GM12878 (cell line): ENCODE data around the gene EIF5. TPM values are rescaled to one million over a fixed set of nuclear protein-coding genes. Genes with fewer than 3 reads are reported as not detected.
A peak's percentile ranks its signal among the peaks of the same experiment; 100 is the strongest.

Experiments
- ATAC-seq: fragments of 200-7000 bp; cut with Tn5 transposase; 3 replicates; pipeline ENCODE4 v1.9.1; 2020; ENCODE audit warnings: mild to moderate bottlenecking, moderate library complexity
- Bru-seq: library from RNA; stranded (reverse); fragments of 400-500 nt; gene quantifications from one replicate; lab custom pipeline; 2021; lab: Mats Ljungman, UMichigan
- BruChase-seq, 2 experiments: library from RNA; stranded (reverse); fragments of 400-500 nt; gene quantifications; one replicate each; lab custom pipeline; 2021; lab: Mats Ljungman, UMichigan
- BruUV-seq: library from RNA; stranded (reverse); fragments of 400-500 nt; replicated peaks from 2 replicates; lab custom pipeline; 2021; lab: Mats Ljungman, UMichigan
- CTCF ChIA-PET: fragments of 300-600 bp; sonication (Branson Sonifier 250); formaldehyde crosslinking; extraction: SDS; loops from one replicate; lab custom pipeline; 2021; ENCODE audit warnings: inconsistent platforms; lab: Yijun Ruan, JAX
- POLR2A ChIA-PET: fragments of 350-600 bp; formaldehyde crosslinking; extraction: SDS; loops from one replicate; lab custom pipeline; 2021; ENCODE audit warnings: inconsistent platforms; lab: Charles Lee
- RAD21 ChIA-PET: fragments of 300-600 bp; sonication (Branson Sonifier 250); formaldehyde crosslinking; loops from one replicate; lab custom pipeline; 2023; ENCODE audit warnings: antibody characterized with exemption; ENCODE audit not compliant: unreplicated experiment; lab: Charles Lee
- SMC1A ChIA-PET: fragments of 300-600 bp; sonication (Branson Sonifier 250); formaldehyde crosslinking; loops from one replicate; lab custom pipeline; 2023; ENCODE audit not compliant: unreplicated experiment, uncharacterized antibody; lab: Charles Lee
- DNase-seq: peaks from one replicate; pipeline ENCODE4 v3.0.0-alpha.2; 2011; ENCODE audit warnings: low read depth, low spot score
- FAIRE-seq: peaks from 3 replicates; lab custom pipeline; 2011; peaks lifted over from hg19 to GRCh38; lab: Jason Lieb, UNC
- H2AFZ ChIP-seq: 2 replicates; pipeline ENCODE4 v1.6.0; 2011; ENCODE audit warnings: low read depth, low read length, control low read depth; ENCODE audit not compliant: control insufficient read depth
- H3K27ac ChIP-seq: 2 replicates; pipeline ENCODE4 v1.5.1; 2011; ENCODE audit warnings: control low read depth; ENCODE audit not compliant: control insufficient read depth, insufficient read depth
- H3K27me3 ChIP-seq, 2 experiments: replicated peaks in 1 of 2; 2 replicates each; pipeline versions ENCODE4 v1.6.0 to v1.6.1; 2011; ENCODE audit warnings: low read length in 1 of 2; ENCODE audit not compliant: control insufficient read depth in 2 of 2, insufficient read depth in 2 of 2
- H3K36me3 ChIP-seq, 2 experiments: 2 replicates each; pipeline ENCODE4 v1.5.1; 2011; ENCODE audit warnings: low read length in 1 of 2; ENCODE audit not compliant: control insufficient read depth in 2 of 2, insufficient read depth in 2 of 2
- H3K4me1 ChIP-seq: 2 replicates; pipeline ENCODE4 v1.6.1; 2011; ENCODE audit warnings: mild to moderate bottlenecking, low read length, moderate library complexity, mixed read lengths; ENCODE audit not compliant: control insufficient read depth, insufficient read depth
- H3K4me2 ChIP-seq: 2 replicates; pipeline ENCODE4 v1.6.0; 2011; ENCODE audit warnings: control low read depth; ENCODE audit not compliant: control insufficient read depth, insufficient read depth
- H3K4me3 ChIP-seq: fragments of 200-600 bp; sonication (generic); 2 replicates; pipeline ENCODE4 v1.5.1; 2016
- H3K79me2 ChIP-seq: 2 replicates; pipeline ENCODE4 v1.6.0; 2011; ENCODE audit warnings: low read length; ENCODE audit not compliant: control insufficient read depth, insufficient read depth
- H3K9ac ChIP-seq: 2 replicates; pipeline ENCODE4 v1.8.0; 2011; ENCODE audit warnings: low read length, control low read depth, mixed read lengths; ENCODE audit not compliant: control insufficient read depth, insufficient read depth
- H3K9me3 ChIP-seq: replicated peaks from 3 replicates; pipeline ENCODE4 v1.5.1; 2011; ENCODE audit warnings: mild to moderate bottlenecking, low read length; ENCODE audit not compliant: control insufficient read depth, insufficient read depth
- H4K20me1 ChIP-seq: 2 replicates; pipeline ENCODE4 v1.6.0; 2011; ENCODE audit not compliant: control insufficient read depth, insufficient read depth
- CBX5 ChIP-seq: sonication (generic); IDR thresholded peaks from 2 replicates; pipeline ENCODE4 v1.6.1; 2016; ENCODE audit warnings: low read depth, moderate library complexity, mild to moderate bottlenecking, inconsistent platforms
- ETV6 ChIP-seq, 2 experiments: fragments of 450-650 bp in 1 of 2; IDR thresholded peaks in 1 of 2; conservative IDR thresholded peaks in 1 of 2; 2 replicates each; pipeline ENCODE4 v1.6.1; 2014; ENCODE audit warnings: antibody characterized with exemption in 1 of 2, borderline replicate concordance in 1 of 2, low read depth in 1 of 2, mild to moderate bottlenecking in 1 of 2, moderate library complexity in 1 of 2
- FOS ChIP-seq: IDR thresholded peaks from 3 replicates; pipeline ENCODE4 v1.6.1; 2011; ENCODE audit warnings: borderline replicate concordance; ENCODE audit not compliant: insufficient read length; ENCODE audit errors: extremely low read depth
- IRF4 ChIP-seq: IDR thresholded peaks from 2 replicates; pipeline ENCODE4 v1.6.1; 2011; ENCODE audit warnings: low read depth, low read length
- JUNB ChIP-seq: IDR thresholded peaks from 2 replicates; pipeline ENCODE4 v1.6.1; 2016; ENCODE audit warnings: antibody characterized with exemption, mild to moderate bottlenecking
- MEF2A ChIP-seq: IDR thresholded peaks from 2 replicates; pipeline ENCODE4 v1.6.1; 2011; ENCODE audit warnings: low read depth, mild to moderate bottlenecking, low read length, moderate library complexity; ENCODE audit not compliant: insufficient read depth
- MTA3 ChIP-seq: IDR thresholded peaks from 2 replicates; pipeline ENCODE4 v1.6.1; 2012; ENCODE audit warnings: low read length, inconsistent platforms, borderline replicate concordance
- NFIC ChIP-seq: IDR thresholded peaks from 2 replicates; pipeline ENCODE4 v1.6.1; 2012; ENCODE audit warnings: low read depth, mild to moderate bottlenecking, inconsistent platforms, low read length, moderate library complexity
- PAX5 ChIP-seq: IDR thresholded peaks from 2 replicates; pipeline ENCODE4 v1.6.1; 2011; ENCODE audit warnings: low read depth, low read length, borderline replicate concordance
- SIN3A ChIP-seq: IDR thresholded peaks from 2 replicates; pipeline ENCODE4 v1.6.1; 2012; ENCODE audit warnings: low read depth, low read length, improper control_type of control experiment
- SMAD1 ChIP-seq: fragments of 450-650 bp; IDR thresholded peaks from 2 replicates; pipeline ENCODE4 v1.6.1; 2018; ENCODE audit warnings: mild to moderate bottlenecking, low read depth; ENCODE audit not compliant: partially characterized antibody
- SP1 ChIP-seq: IDR thresholded peaks from one replicate; pipeline ENCODE4 v1.6.1; 2011; ENCODE audit warnings: low read depth, low read length
- SREBF2 ChIP-seq: IDR thresholded peaks from 2 replicates; pipeline ENCODE4 v1.6.1; 2012; ENCODE audit warnings: mild to moderate bottlenecking, low read length
- SRF ChIP-seq, 2 experiments: IDR thresholded peaks; 2 replicates each; pipeline ENCODE4 v1.6.1; 2011; ENCODE audit warnings: low read depth in 2 of 2, low read length in 2 of 2, mild to moderate bottlenecking in 1 of 2, moderate library complexity in 1 of 2
- TAF1 ChIP-seq: IDR thresholded peaks from 2 replicates; pipeline ENCODE4 v1.6.1; 2011; ENCODE audit warnings: mild to moderate bottlenecking, low read depth, low read length, borderline replicate concordance
- USF2 ChIP-seq: IDR thresholded peaks from 2 replicates; pipeline ENCODE4 v1.6.1; 2011; ENCODE audit warnings: low read depth, low read length, improper control_type of control experiment, borderline replicate concordance
- YBX1 ChIP-seq: fragments of 450-650 bp; IDR thresholded peaks from 2 replicates; pipeline ENCODE4 v1.6.1; 2016; ENCODE audit warnings: antibody characterized with exemption
- ZSCAN29 ChIP-seq: fragments of 450-650 bp; IDR thresholded peaks from 2 replicates; pipeline ENCODE4 v1.6.1; 2017; ENCODE audit warnings: mild to moderate bottlenecking, moderate library complexity
- WGBS: methylation state at CpG from one replicate; pipeline ENCODE4 v1.1.6; 2016; ENCODE audit warnings: low lambda C conversion rate; ENCODE audit not compliant: insufficient replicate concordance, insufficient coverage; ENCODE audit errors: missing lambda C conversion rate; 5-methylcytosine and 5-hydroxymethylcytosine counted together
- in situ Hi-C: fragments of 300-500 bp; cut with MboI; formaldehyde crosslinking; loops from 9 replicates; pipeline ENCODE4 v1.14.3; 2018; ENCODE audit warnings: mixed read lengths
- intact Hi-C: fragments of 100-400 bp; cut with micrococcal nuclease; formaldehyde crosslinking; loops from one replicate; pipeline ENCODE4 v1.14.2; 2022; ENCODE audit not compliant: unreplicated experiment
- long read RNA-seq, 2 experiments: library from polyadenylated mRNA; unstranded; transcript quantifications; one replicate each; pipeline ENCODE4 v2.0.0, GENCODE V29; 2019 to 2020
- polyA minus RNA-seq, 3 experiments: library from RNA; depleted of rRNA, polyadenylated mRNA; stranded (reverse); fragments of >200 nt; gene quantifications; 2 replicates each; pipeline ENCODE4 v1.2.3, GENCODE V29; 2011
- polyA plus RNA-seq, 11 experiments: library from polyadenylated mRNA; depleted of rRNA in 4 of 11; unstranded in 6 of 11; stranded (reverse) in 5 of 11; fragments of >200 nt; fragmentation: Nextera tagmentation in 4 of 11; fragmentation: Illumina TruSeq in 1 of 11; extraction: Ambion mirVana in 4 of 11; extraction: Trizol in 1 of 11; gene quantifications; 1 replicate in 1 of 11; 2 replicates in 10 of 11; pipeline versions ENCODE4 v1.2.1 to v1.2.3, GENCODE V29; 2011 to 2016; ENCODE audit warnings: inconsistent platforms in 2 of 11, missing spikeins in 2 of 11, low read depth in 1 of 11
- total RNA-seq, 4 experiments: library from RNA; depleted of rRNA in 3 of 4; stranded (reverse); fragments of >200 nt in 3 of 4; fragmentation: Illumina TruSeq in 1 of 4; extraction: Trizol in 1 of 4; gene quantifications; 2 replicates each; pipeline versions ENCODE4 v1.2.1 to v1.2.3, GENCODE V29; 2013 to 2021

Gene EIF5
- total RNA-seq (2013; cell fraction: nucleolus; rRNA removed): 250 and 254 TPM in 2 replicates
- 68.6 and 75.6 TPM in 2 replicates for total RNA-seq (2014; rRNA removed)
- 84.1 and 92.7 TPM in 2 replicates for total RNA-seq (2014; rRNA removed; fragmentation: Illumina TruSeq; extraction: Trizol)
- 156 and 166 TPM in 2 replicates for total RNA-seq (2021)
- 78.4 TPM for polyA plus RNA-seq (2011; ENCODE audit: low read depth)
- 268 and 275 TPM in 2 replicates for polyA plus RNA-seq (2011; rRNA removed)
- 141 and 164 TPM in 2 replicates for polyA plus RNA-seq (2011; cell fraction: cytosol; rRNA removed)
- 181 and 255 TPM in 2 replicates for polyA plus RNA-seq (2011; cell fraction: nucleus; rRNA removed)
- polyA plus RNA-seq (2012): 118 and 152 TPM in 2 replicates
- polyA plus RNA-seq (2014; fragmentation: Illumina TruSeq; extraction: Trizol): 137 and 204 TPM in 2 replicates
- 10 to 100 TPM; 51.2 to 80.9 TPM for polyA plus RNA-seq (2014; fragmentation: Nextera tagmentation; extraction: Ambion mirVana)
- 83.2 and 89.1 TPM in 2 replicates for polyA plus RNA-seq (2014; rRNA removed)
- 100 to 1,000 TPM; 312 to 360 TPM for polyA plus RNA-seq (2016; fragmentation: Nextera tagmentation; extraction: Ambion mirVana)
- polyA minus RNA-seq (2011; rRNA and poly(A)+ RNA removed): 123 and 221 TPM in 2 replicates
- 54.0 and 67.9 TPM in 2 replicates for polyA minus RNA-seq (2011; cell fraction: cytosol; rRNA and poly(A)+ RNA removed)
- polyA minus RNA-seq (2011; cell fraction: nucleus; rRNA and poly(A)+ RNA removed): 134 and 194 TPM in 2 replicates
- percentile 99 among the genes with signal in this experiment for Bru-seq, nascent RNA
- percentile 98 among the genes with signal in this experiment for BruChase-seq, experiment 1, labeled RNA remaining after a 6-hour chase
- percentile 99 among the genes with signal in this experiment for BruChase-seq, experiment 2, labeled RNA remaining after a 2-hour chase
- long read RNA-seq, experiment 1, full-length matches to known transcripts: 56 of 178 reads
- long read RNA-seq, experiment 1, partial matches to known transcripts: 107 of 178 reads
- long read RNA-seq, experiment 1, other reads (novel, unspliced or antisense): 15 of 178 reads
- long read RNA-seq, experiment 2, full-length matches to known transcripts: 132 of 672 reads
- long read RNA-seq, experiment 2, partial matches to known transcripts: 471 of 672 reads
- long read RNA-seq, experiment 2, other reads (novel, unspliced or antisense): 69 of 672 reads

DNA sequence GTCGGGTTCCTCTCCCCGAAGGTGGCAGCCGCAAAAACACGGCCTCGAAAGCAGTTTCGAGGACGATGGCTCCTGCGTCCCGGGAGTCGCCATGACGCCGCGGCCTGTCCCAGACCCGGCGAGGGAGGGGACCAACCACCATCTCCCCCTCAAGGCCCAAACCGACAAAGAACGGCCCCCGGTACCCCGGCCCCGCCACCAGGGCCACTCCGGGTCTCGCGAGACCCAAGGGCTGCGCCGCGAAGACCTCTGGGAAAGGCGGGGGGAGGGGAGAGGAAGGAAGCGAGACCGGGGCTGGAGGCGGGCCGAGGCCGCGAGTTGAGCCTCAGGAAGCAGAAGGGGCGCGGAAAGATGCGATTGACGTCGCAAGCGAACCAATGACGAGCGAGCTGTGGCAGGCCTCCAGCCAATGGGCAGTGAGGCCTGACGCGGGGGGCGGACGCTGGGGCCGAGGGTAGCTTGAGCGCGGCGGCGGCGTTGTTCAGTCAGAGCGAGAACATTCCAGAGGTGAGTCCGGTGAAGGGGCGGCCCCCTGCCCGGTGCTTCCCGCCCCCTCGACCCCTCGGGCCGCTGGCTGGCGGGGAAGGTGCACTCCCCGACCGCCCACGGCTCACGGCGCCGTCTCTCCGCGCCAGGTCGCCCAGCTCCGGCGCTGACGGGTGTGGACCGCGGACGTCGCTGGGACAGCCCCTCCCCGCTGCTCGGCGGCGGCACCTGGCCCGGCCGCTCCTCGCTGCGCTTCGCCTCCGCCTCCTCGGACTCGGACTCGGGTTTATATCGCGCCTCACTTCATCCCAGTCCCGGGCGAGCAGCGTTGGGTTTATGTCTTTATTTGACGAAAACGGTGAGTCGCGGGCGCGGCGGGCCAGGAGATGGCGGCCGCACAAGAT is at the start of gene EIF5:
Gene EIF5 (plus strand): TSS at position 484 of the 890 bp plus-strand sequence. CDS start 1,624 bp downstream, outside the sequence.
- CTCF ChIA-PET: interaction anchor here (0.6 to 3.3 kb wide), 5 partner anchors 20 to 78 kb away, joined by 3 to 21 read pairs (median 3); no protein-coding TSS in a partner anchor
- POLR2A ChIA-PET: interaction anchor here (0.5 to 1.6 kb wide), 12 partner anchors 10 to 1524 kb away, joined by 3 to 8 read pairs (median 4); partner anchors contain the start of genes MARK3 and TRMT61A
- DNase-seq (peak; percentile 95), ATAC-seq (peak; percentile 95), FAIRE-seq (peak; percentile 92)
- Histone ChIP-seq H3K4me1 (peaks cover 25% of the 10 kb centered on the region; the same call in 1 of the 2 replicates), H3K9ac (peak within 1 kb of the TSS; percentile 97), H3K79me2 (peaks cover 53% of the 10 kb centered on the region), H4K20me1 (peaks cover 16% of the 10 kb centered on the region), H2AFZ (peak within 1 kb of the TSS; percentile 85), H3K9me3 (no peaks in the 10 kb centered on the region), H3K27ac (peak within 1 kb of the TSS; percentile 98), H3K36me3 (peaks cover 9 to 32% of the 10 kb centered on the region in 2 experiments), H3K27me3 (no peaks in the 10 kb centered on the region), H3K4me3 (peak within 1 kb of the TSS; percentile 99), H3K4me2 (peak within 1 kb of the TSS; percentile 82)
- intact Hi-C loops: loop anchor here (5.0 kb wide), 1 partner anchor 53 kb away; the partner anchor contains the start of gene MARK3
- 1% methylated on average over 85 of the region's 103 CpGs for WGBS
- SMC1A ChIA-PET: interaction anchor here (1.0 to 1.2 kb wide), 2 partner anchors 9 to 82 kb away, joined by 5 read pairs; no protein-coding TSS in a partner anchor
- in situ Hi-C loops: no loop called here
- RAD21 ChIA-PET: interaction anchor here (0.7 to 1.9 kb wide), 5 partner anchors 9 to 549 kb away, joined by 3 to 10 read pairs (median 4); partner anchors contain the start of gene MARK3
- BruUV-seq: no TSS peak
- TF ChIP-seq ZSCAN29 (0 out of 2 replicates have a peak, but pooled peaks have one; percentile 21), PAX5 (peak; percentile 13; the same call in 1 of the 2 replicates), TAF1 (peak; percentile 94), SP1 (peak; percentile 99), MTA3 (no peak), YBX1 (no peak), SIN3A (peak; percentile 75; the same call in 1 of the 2 replicates), MEF2A (no peak), SMAD1 (no peak), JUNB (no peak; the same call in 1 of the 2 replicates), USF2 (no peak), FOS (peak; percentile 91), SREBF2 (peak; percentile 27; the same call in 1 of the 2 replicates), CBX5 (no peak; the same call in 1 of the 2 replicates), ETV6 (conservative IDR thresholded peaks at IDR 0.05 in 1 of 2, IDR thresholded peaks at IDR 0.05 in 1 of 2; ENCODE audit: borderline replicate concordance in 1 of 2, low read depth in 1 of 2) (no peak), IRF4 (no peak), SRF (IDR thresholded peaks at IDR 0.05; ENCODE audit: low read depth in 2 of 2, low read length in 2 of 2) (peak in 1 of 2 experiments; percentile 48; a peak in 1 of 4 replicates), NFIC (no peak)
